SU-DHL-6 (cell line): ENCODE results near the gene HES7.

Experiments
- H2AFZ ChIP-seq: fragments of 200-600 bp; sonication (generic); 2 replicates; pipeline ENCODE4 v1.6.1; 2014; ENCODE audit warnings: low read depth, mild to moderate bottlenecking, moderate library complexity, mixed read lengths, antibody characterized with exemption, low read length; ENCODE audit not compliant: severe bottlenecking
- H3F3A ChIP-seq: fragments of 200-600 bp; shearing (Covaris generic); 2 replicates; pipeline ENCODE4 v1.6.0; 2016; ENCODE audit warnings: antibody characterized with exemption, mild to moderate bottlenecking; ENCODE audit not compliant: insufficient read depth
- H3K27ac ChIP-seq: fragments of 200-600 bp; sonication (generic); 2 replicates; pipeline ENCODE4 v1.5.1; 2016; ENCODE audit warnings: low read depth, mild to moderate bottlenecking, low read length, moderate library complexity, mixed read lengths
- H3K27me3 ChIP-seq: fragments of 200-600 bp; sonication (generic), shearing (Covaris generic); 2 replicates; pipeline ENCODE4 v1.6.0; 2014; ENCODE audit warnings: mild to moderate bottlenecking, low read length
- H3K36me3 ChIP-seq: fragments of 200-600 bp; sonication (generic); 2 replicates; pipeline ENCODE4 v1.6.1; 2014; ENCODE audit warnings: mild to moderate bottlenecking, low read length, mixed read lengths
- H3K4me2 ChIP-seq: fragments of 300-600, 200-600 bp; shearing (Covaris generic), sonication (generic); 2 replicates; pipeline ENCODE4 v1.6.0; 2014; ENCODE audit warnings: low read length, low read depth, mild to moderate bottlenecking; ENCODE audit not compliant: poor library complexity, severe bottlenecking
- H3K4me3 ChIP-seq: fragments of 200-600 bp; sonication (generic); 2 replicates; pipeline ENCODE4 v1.5.1; 2014; ENCODE audit warnings: antibody characterized with exemption, low read length, mild to moderate bottlenecking, mixed read lengths; ENCODE audit not compliant: insufficient read depth, poor library complexity, severe bottlenecking
- H3K79me2 ChIP-seq: fragments of 200-600 bp; sonication (generic); 2 replicates; pipeline ENCODE4 v1.6.1; 2014; ENCODE audit warnings: mild to moderate bottlenecking, low read length, moderate library complexity; ENCODE audit not compliant: insufficient read depth
- H3K9ac ChIP-seq: fragments of 200-600 bp; sonication (generic); 2 replicates; pipeline ENCODE4 v1.7.0; 2014; ENCODE audit warnings: mild to moderate bottlenecking, low read length
- H3K9me2 ChIP-seq: fragments of 200-600 bp; sonication (generic); replicated peaks from 2 replicates; pipeline ENCODE4 v1.6.1; 2014; ENCODE audit warnings: low read length; ENCODE audit not compliant: insufficient read depth
- H3K9me3 ChIP-seq: fragments of 200-600 bp; sonication (generic); 2 replicates; pipeline ENCODE4 v1.6.1; 2014; ENCODE audit warnings: low read length, mixed read lengths; ENCODE audit not compliant: insufficient read depth
- H4K20me1 ChIP-seq: fragments of 200-600 bp; sonication (generic); 2 replicates; pipeline ENCODE4 v1.6.1; 2014; ENCODE audit warnings: low read depth, mild to moderate bottlenecking, antibody characterized with exemption, low read length, moderate library complexity, mixed read lengths
- CTCF ChIP-seq: fragments of 200-600 bp; sonication (generic); IDR thresholded peaks from one replicate; pipeline ENCODE4 v1.5.1; 2017; ENCODE audit warnings: antibody characterized with exemption, mild to moderate bottlenecking, low read length, moderate library complexity; ENCODE audit not compliant: insufficient read depth, poor library complexity, severe bottlenecking
- EZH2phosphoT487 ChIP-seq: fragments of 200-600 bp; sonication (generic), shearing (Covaris generic); conservative IDR thresholded peaks from 2 replicates; pipeline ENCODE4 v1.6.1; 2018; ENCODE audit warnings: mild to moderate bottlenecking, antibody characterized with exemption, low read length, moderate library complexity, mixed read lengths

Gene HES7

DNA sequence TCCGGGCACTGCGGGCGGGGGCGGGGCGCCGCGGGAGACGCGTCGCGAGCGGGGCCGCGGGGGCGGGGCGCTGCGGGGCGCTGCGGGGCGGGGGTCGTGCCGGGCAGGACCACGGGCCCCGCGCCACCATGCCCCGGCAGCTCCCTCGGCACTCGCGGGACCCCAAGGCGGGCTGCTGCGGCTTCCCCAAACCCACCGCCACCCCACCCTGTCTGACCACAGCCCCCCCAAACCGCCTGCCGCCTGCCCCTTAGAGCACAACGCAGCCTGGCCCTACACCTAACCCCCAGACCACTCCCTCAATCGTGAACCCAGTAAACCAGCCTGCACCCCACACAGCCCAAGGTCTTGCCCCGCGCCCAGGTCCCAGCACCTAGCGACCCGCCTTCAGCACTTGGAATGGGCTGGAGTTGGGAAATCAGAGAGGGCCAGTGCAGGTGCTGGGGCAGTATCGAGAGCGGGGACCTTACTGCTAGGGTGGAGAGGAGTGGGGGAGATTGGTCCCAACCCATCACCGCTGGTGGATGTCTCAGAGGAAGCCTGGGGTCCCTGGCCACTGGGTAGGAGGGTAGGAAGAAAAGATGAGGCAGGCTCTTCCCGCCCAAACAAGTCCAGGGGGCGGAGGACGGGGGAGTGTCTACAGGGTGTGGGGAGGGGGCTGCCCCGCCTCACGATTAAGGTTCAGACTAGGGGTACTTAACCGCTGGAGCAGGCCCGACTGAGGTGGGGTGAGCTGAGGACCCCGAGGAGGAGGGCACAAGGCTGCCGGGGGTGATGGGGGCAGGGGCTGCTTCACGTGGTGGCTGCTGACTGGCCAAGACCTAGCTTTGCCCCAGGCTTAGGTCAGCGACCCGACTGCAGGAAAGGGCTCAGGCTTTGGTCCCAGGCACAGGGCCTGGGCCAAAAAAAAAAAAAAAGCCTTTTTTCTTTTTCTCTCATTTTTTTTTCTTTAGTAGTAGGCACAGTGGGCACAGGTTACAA is 39.4 kb upstream of the HES7 start:
- Histone ChIP-seq H3K4me2 (peak overlapping the region; percentile 58), H4K20me1 (no peaks in the 10 kb centered on the region), H3K79me2 (peaks cover 13% of the 10 kb centered on the region), H2AFZ (peak overlapping the region; percentile 87), H3K36me3 (no peaks in the 10 kb centered on the region), H3K9me3 (no peaks in the 10 kb centered on the region), H3K4me3 (peak overlapping the region; percentile 96), H3K27me3 (no peaks in the 10 kb centered on the region), H3K9me2 (no peaks in the 10 kb centered on the region), H3K9ac (peak overlapping the region; percentile 99), H3K27ac (peak overlapping the region; percentile 73; the same call in 1 of the 2 replicates), H3F3A (peaks cover 24% of the 10 kb centered on the region)
- TF ChIP-seq CTCF, result no peak
- no peak for TF ChIP-seq EZH2phosphoT487

DNA sequence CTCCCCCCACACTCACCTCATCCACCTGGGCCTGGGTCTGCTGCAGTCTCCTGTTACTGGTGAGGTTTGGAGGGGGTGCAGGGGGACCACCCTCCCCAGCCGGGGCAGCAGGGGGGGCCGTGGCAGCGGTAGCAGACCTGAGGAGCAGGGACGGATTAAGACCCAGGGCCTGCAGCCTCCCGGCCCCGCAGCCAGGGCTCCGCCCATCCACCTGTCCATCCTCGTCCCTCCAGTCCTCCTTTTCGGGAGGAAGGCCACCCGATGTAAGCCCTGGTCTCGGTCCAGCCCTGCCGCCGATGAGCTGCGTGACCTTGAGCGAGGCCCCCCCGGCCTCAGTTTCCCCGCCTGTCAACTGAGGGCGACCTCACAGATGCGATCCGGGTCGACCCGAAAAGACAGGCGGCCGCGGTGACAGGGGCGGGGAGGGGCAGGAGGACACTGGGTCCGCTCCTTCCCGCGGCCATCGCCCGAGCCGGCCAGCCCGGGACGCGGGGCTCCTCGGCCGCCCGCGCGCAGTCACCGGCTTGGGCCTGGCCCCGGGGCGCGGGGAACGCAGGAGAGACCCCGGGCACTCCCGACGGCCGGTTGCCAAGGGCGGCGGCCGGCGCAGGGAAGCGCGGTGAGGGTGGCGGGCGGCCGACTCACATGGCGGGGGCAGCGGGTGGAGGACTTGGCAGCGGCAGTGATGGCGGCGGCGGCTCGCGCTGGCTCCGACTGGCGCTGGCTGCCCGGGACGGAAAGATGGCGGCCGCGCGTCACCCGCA is 38.5 kb upstream of the HES7 start, which contains the start of gene VAMP2:
Gene VAMP2, minus strand, starts transcription at position 716 of the 764 bp plus-strand sequence. Its CDS starts 69 bp downstream, at position 647.
- H3F3A ChIP-seq, result peaks cover 25% of the 10 kb centered on the region
- H3K4me2 ChIP-seq, result peak within 1 kb of the TSS; percentile 80
- peak within 1 kb of the TSS; percentile 87 for H2AFZ ChIP-seq
- H3K27ac ChIP-seq, result peak within 1 kb of the TSS; percentile 73
- TF ChIP-seq EZH2phosphoT487 (no peak), CTCF (no peak)
- no peaks in the 10 kb centered on the region for H3K36me3 ChIP-seq
- no peaks in the 10 kb centered on the region for H3K27me3 ChIP-seq
- no peaks in the 10 kb centered on the region for H4K20me1 ChIP-seq
- H3K9me2 ChIP-seq, result no peaks in the 10 kb centered on the region
- H3K9ac ChIP-seq, result peak within 1 kb of the TSS; percentile 99
- peaks cover 13% of the 10 kb centered on the region for H3K79me2 ChIP-seq
- no peaks in the 10 kb centered on the region for H3K9me3 ChIP-seq
- H3K4me3 ChIP-seq, result peak within 1 kb of the TSS; percentile 96

DNA sequence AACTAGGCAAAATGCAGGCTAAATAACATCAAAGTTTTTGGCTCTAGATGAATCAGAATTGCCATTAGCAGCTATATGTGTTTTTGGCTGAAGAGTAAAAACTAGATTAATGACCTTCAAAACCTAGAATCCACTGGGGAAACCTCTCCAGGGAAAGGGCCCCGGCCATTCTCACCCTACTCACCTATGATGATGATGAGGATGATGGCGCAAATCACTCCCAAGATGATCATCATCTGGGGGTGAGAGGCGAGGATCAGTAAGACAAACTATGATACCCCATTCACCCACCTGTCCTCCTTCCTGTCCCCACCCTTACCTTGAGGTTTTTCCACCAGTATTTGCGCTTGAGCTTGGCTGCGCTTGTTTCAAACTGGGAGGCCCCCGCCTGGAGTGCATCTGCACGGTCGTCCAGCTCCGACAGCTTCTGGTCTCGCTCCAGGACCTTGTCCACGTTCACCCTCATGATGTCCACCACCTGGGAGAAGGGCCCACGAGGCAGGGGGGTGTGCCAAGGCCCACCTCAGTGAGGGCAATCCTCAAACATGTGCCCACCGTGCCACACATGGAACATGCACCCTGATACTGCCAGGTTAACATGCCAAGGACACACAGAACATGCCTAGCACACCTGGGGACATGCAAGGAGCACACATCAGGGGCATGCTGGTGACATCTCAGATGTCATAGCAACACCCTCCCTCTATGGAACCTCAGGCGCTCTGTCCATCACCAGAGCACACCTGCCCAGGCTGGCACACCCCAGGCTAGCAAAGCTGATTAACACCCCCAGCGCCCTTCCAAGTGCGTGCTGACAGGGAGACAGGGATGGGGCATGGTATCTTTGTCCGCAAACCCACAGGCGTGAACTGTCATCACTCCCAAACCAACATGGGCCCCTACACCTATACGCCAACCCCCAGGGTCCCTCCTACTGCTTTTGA is 37.7 kb upstream of the HES7 start:
- H3K9me3 ChIP-seq, result no peaks in the 10 kb centered on the region
- no peak overlapping the region for H2AFZ ChIP-seq
- peaks cover 13% of the 10 kb centered on the region for H3K79me2 ChIP-seq
- H3K27me3 ChIP-seq, result no peaks in the 10 kb centered on the region
- H3K9ac ChIP-seq, result peak overlapping the region; percentile 99
- peak overlapping the region; percentile 80 for H3K4me2 ChIP-seq
- peak overlapping the region; percentile 96 for H3K4me3 ChIP-seq
- no peaks in the 10 kb centered on the region for H3K36me3 ChIP-seq
- H3K9me2 ChIP-seq, result no peaks in the 10 kb centered on the region
- H4K20me1 ChIP-seq, result no peaks in the 10 kb centered on the region
- peak overlapping the region; percentile 73 for H3K27ac ChIP-seq
- peaks cover 22% of the 10 kb centered on the region for H3F3A ChIP-seq
- no peak for TF ChIP-seq CTCF
